GM19099 (cell line): ENCODE data around the gene CEP95.

Experiments used
- POLR2A ChIP-seq: IDR thresholded peaks from 3 replicates; pipeline ENCODE4 v1.6.1; 2011; ENCODE audit warnings: low read depth; ENCODE audit not compliant: insufficient read length; ENCODE audit errors: extremely low read depth

Gene CEP95

GRCh38 chr17:64503341-64503740, 3.4 kb upstream of the CEP95 start:
- no peak for TF ChIP-seq POLR2A

GRCh38 chr17:64503821-64504768, 2.7 kb upstream of the CEP95 start:
- TF ChIP-seq POLR2A: no peak

GRCh38 chr17:64504769-64505339, 1.9 kb upstream of the CEP95 start:
- no peak for TF ChIP-seq POLR2A

- TF ChIP-seq POLR2A: peak; percentile 60
Observed at GRCh38 chr17:64505340-64506200, 1.2 kb upstream of the CEP95 start.

GRCh38 chr17:64506201-64506575, 589 bp upstream of the CEP95 start, which contains the start of gene DDX5:
Gene DDX5 (minus strand): TSS chr17:64506289. CDS start chr17:64506119, 170 bp downstream.
- TF ChIP-seq POLR2A: peak; percentile 100

- no peak for TF ChIP-seq POLR2A
Observed at GRCh38 chr17:64507413-64507782, 621 bp downstream of the CEP95 start.

- no peak for TF ChIP-seq POLR2A
Observed at GRCh38 chr17:64508683-64509082, 1.9 kb downstream of the CEP95 start.

GRCh38 chr17:64509179-64509578, 2.4 kb downstream of the CEP95 start:
- TF ChIP-seq POLR2A: no peak

GRCh38 chr17:64515419-64515818, 8.6 kb downstream of the CEP95 start:
- no peak for TF ChIP-seq POLR2A

GRCh38 chr17:64515829-64516228, 9.1 kb downstream of the CEP95 start:
- TF ChIP-seq POLR2A: no peak

GRCh38 chr17:64519601-64520000, 12.8 kb downstream of the CEP95 start:
- TF ChIP-seq POLR2A: no peak

GRCh38 chr17:64520359-64520758, 13.6 kb downstream of the CEP95 start:
- no peak for TF ChIP-seq POLR2A

- TF ChIP-seq POLR2A: no peak
Observed at GRCh38 chr17:64527914-64528313, 21.1 kb downstream of the CEP95 start.

GRCh38 chr17:64529221-64529620, 22.4 kb downstream of the CEP95 start:
- TF ChIP-seq POLR2A: no peak

GRCh38 chr17:64531955-64532371, 25.2 kb downstream of the CEP95 start:
- TF ChIP-seq POLR2A: no peak

- no peak for TF ChIP-seq POLR2A
Observed at GRCh38 chr17:64532409-64532808, 25.6 kb downstream of the CEP95 start.

- no peak for TF ChIP-seq POLR2A
Observed at GRCh38 chr17:64533784-64534183, 27.0 kb downstream of the CEP95 start.
